Thoracic aorta (tissue), 2 donors: ENCODE results near the gene CARS2. TPM values are rescaled to one million over a fixed set of nuclear protein-coding genes. Genes with fewer than 3 reads are reported as not detected.
A peak's percentile ranks its signal among the peaks of the same experiment; 100 is the strongest.

Source experiments
- ATAC-seq: fragments of 150-250 bp; one replicate; pipeline ENCODE4 v1.8.0; 2017; ENCODE audit warnings: low read depth; ENCODE audit not compliant: insufficient number of reproducible peaks, low FRiP score
- DNase-seq: peaks from one replicate; pipeline ENCODE4 v3.0.0-alpha.2; 2020; ENCODE audit warnings: low spot score
- H3K27ac ChIP-seq, 2 donors: fragments of 200-600 bp; sonication (generic); 1 replicate in 1 of 2; 2 replicates in 1 of 2; pipeline ENCODE4 v1.5.1; 2016; ENCODE audit warnings: mild to moderate bottlenecking in 2 of 2, moderate library complexity in 2 of 2
- H3K27me3 ChIP-seq: fragments of 200-600 bp; sonication (generic); replicated peaks from 2 replicates; pipeline ENCODE4 v1.6.0; 2016; ENCODE audit warnings: mild to moderate bottlenecking; ENCODE audit not compliant: insufficient read depth
- H3K36me3 ChIP-seq: fragments of 200-600 bp; sonication (generic); one replicate; pipeline ENCODE4 v1.5.1; 2016
- H3K4me1 ChIP-seq, 2 donors: fragments of 200-600 bp; sonication (generic); 1 replicate in 1 of 2; 2 replicates in 1 of 2; pipeline versions ENCODE4 v1.5.1 to v1.6.0; 2016; ENCODE audit warnings: low read depth in 2 of 2, mild to moderate bottlenecking in 1 of 2; ENCODE audit not compliant: control insufficient read depth in 1 of 2
- H3K4me3 ChIP-seq: fragments of 200-600 bp; sonication (generic); 2 replicates; pipeline ENCODE4 v1.5.1; 2016; ENCODE audit warnings: mild to moderate bottlenecking
- H3K9me3 ChIP-seq: fragments of 200-600 bp; sonication (generic); 2 replicates; pipeline ENCODE4 v1.5.1; 2016
- total RNA-seq, 2 donors: library from RNA; depleted of rRNA; stranded (reverse); fragments of >200 nt; gene quantifications; one replicate each; pipeline versions ENCODE4 v1.1.0 to v1.2.3, GENCODE V29; 2016
- TF ChIP-seq, protein P1 (sequence below): fragments of 200-600 bp; sonication (generic); IDR thresholded peaks from one replicate; pipeline ENCODE4 v1.5.1; 2019; ENCODE audit warnings: antibody characterized with exemption

The CARS2 gene
- total RNA-seq, 2 donors from 2014 or later = 45.9 to 70.4 TPM

DNA sequence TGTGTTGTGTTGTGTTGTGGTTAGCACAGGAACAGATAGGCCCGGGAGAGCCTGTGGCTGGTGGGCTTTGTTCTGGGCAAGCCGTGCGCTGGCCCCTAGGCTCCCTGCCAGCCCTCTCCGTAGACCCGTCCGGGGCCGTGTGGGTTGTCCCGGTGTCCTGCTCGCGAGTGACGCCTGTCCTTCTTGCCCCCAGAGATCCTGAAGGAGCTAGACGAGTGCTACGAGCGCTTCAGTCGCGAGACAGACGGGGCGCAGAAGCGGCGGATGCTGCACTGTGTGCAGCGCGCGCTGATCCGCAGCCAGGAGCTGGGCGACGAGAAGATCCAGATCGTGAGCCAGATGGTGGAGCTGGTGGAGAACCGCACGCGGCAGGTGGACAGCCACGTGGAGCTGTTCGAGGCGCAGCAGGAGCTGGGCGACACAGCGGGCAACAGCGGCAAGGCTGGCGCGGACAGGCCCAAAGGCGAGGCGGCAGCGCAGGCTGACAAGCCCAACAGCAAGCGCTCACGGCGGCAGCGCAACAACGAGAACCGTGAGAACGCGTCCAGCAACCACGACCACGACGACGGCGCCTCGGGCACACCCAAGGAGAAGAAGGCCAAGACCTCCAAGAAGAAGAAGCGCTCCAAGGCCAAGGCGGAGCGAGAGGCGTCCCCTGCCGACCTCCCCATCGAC lies 13.3 kb upstream of the CARS2 start:
- Histone ChIP-seq H3K9me3 (no peaks in the 10 kb centered on the region), H3K27me3 (no peaks in the 10 kb centered on the region), H3K27ac (no peak overlapping the region), H3K36me3 (peaks cover 6% of the 10 kb centered on the region), H3K4me3 (no peak overlapping the region), H3K4me1 (peaks cover 16 to 20% of the 10 kb centered on the region in 2 donors)
- no peak for ATAC-seq
- no peak for DNase-seq
- TF ChIP-seq, protein P1, sequence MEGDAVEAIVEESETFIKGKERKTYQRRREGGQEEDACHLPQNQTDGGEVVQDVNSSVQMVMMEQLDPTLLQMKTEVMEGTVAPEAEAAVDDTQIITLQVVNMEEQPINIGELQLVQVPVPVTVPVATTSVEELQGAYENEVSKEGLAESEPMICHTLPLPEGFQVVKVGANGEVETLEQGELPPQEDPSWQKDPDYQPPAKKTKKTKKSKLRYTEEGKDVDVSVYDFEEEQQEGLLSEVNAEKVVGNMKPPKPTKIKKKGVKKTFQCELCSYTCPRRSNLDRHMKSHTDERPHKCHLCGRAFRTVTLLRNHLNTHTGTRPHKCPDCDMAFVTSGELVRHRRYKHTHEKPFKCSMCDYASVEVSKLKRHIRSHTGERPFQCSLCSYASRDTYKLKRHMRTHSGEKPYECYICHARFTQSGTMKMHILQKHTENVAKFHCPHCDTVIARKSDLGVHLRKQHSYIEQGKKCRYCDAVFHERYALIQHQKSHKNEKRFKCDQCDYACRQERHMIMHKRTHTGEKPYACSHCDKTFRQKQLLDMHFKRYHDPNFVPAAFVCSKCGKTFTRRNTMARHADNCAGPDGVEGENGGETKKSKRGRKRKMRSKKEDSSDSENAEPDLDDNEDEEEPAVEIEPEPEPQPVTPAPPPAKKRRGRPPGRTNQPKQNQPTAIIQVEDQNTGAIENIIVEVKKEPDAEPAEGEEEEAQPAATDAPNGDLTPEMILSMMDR = no peak

DNA sequence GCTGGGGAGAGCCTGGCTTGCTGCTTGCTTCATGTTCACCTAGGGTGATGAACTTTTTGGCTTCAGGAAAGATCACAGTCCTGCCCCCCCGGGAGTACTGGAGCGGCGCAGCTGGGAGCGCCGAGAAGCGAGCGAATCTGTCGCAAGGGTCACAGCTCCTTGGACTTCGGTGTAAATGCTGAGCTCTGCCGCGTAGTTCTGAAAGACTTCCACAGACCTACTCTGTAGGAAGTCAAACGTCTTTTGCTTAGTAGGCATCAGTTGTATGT lies 10.3 kb upstream of the CARS2 start:
- TF ChIP-seq, protein P1 = no peak
- no peak for DNase-seq
- H3K4me3 ChIP-seq = peak overlapping the region; percentile 77

DNA sequence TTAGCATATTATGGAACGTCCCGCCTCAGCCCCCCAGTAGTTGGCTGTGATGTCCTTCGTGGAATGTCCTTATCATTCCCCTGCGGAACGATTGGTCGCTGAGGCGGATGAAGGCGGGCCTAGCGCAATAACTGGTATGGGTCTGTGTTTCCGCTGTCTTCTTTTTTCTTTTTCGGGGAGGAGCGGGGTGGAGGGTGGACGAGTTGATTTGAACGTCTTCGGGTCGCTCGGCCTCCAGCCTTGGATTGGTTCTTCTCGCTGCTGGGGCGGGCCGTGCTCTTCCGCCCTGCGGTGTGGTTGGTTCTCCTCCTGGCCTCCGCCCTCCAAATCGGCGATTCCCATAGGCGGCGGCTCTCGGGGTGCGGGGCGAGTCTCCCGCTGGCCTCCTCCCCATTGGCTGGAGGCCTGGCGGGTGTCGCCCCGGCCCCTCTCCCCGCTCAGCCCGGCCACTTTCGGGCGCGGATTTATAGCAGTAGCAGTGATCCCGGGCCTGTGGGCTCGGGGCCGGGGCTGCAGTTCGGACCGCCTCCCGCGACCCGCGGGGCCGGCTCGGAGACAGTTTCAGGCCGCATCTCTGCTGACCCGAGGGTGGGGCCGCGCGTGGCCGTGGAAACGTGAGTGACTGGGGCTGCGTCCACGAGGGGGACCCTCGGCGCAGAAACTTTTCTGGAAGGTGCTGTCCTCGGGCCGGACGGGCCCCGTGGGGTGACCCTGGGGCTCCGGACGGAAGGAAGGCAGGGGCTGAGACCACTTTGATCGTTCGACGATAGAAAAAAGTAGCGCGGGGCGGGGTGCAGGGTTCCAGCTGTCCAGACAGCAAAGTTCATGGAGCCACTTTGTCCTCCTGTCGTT lies 9.7 kb upstream of the CARS2 start:
- DNase-seq (peak; percentile 98), ATAC-seq (peak; percentile 70)
- Histone ChIP-seq H3K27ac (peak overlapping the region; percentile 99), H3K9me3 (no peaks in the 10 kb centered on the region), H3K4me1 (peaks cover 22 to 29% of the 10 kb centered on the region in 2 donors), H3K36me3 (peaks cover 6% of the 10 kb centered on the region), H3K27me3 (no peaks in the 10 kb centered on the region), H3K4me3 (peak overlapping the region; percentile 98)
- TF ChIP-seq, protein P1 = peak; percentile 9

More for the DNA sequence above, 10.3 kb upstream of the CARS2 start:
- no peak for ATAC-seq
- Histone ChIP-seq H3K9me3 (no peaks in the 10 kb centered on the region), H3K36me3 (peaks cover 6% of the 10 kb centered on the region), H3K27ac (peak overlapping the region; percentile 81 to 96), H3K4me1 (peaks cover 20 to 26% of the 10 kb centered on the region in 2 donors), H3K27me3 (no peaks in the 10 kb centered on the region)

DNA sequence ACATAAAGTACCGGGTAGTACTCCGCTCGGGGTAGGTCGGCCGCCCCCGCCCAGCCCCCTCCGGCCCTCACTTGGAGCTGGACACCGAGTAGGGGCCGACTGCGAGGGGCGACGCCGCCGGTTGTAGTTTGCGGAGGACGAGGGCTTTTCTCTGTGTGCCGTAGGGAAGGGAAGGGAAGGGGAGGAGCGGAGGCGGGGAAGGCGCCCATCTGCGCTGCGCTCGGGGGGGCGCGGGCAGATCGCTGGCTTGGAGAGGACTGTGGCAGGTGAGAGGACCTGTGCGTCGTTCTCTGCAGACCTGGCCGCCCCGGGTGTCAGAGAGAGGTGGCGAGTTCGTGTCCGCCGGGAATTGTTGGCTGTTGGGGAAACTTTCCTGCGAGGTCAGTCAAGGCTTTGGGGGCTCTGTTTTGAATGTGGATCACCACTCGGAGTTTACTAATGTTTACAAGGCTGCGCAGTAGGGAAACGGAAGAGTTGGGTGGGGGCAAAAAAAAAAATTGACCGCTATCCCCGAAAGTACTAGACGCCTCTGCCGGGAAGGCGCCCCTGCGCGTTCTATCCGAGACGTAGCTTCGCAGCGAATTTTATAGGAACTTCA lies 9.0 kb upstream of the CARS2 start:
- DNase-seq = no peak
- Histone ChIP-seq H3K27me3 (no peaks in the 10 kb centered on the region), H3K36me3 (peaks cover 6% of the 10 kb centered on the region), H3K4me3 (peak overlapping the region; percentile 98), H3K4me1 (peaks cover 22 to 29% of the 10 kb centered on the region in 2 donors), H3K9me3 (no peaks in the 10 kb centered on the region), H3K27ac (peak overlapping the region; percentile 99)
- TF ChIP-seq, protein P1 = no peak
- no peak for ATAC-seq
